Activated naive CD8-positive, alpha-beta T cell treated with anti-CD3 and anti-CD28 coated beads, Interleukin-2, amount 10 ng/mL, durations not matched to agents 7 days and 5 days (primary cell): ENCODE measurements around the gene MYEOV. TPM values are rescaled to one million over a fixed set of nuclear protein-coding genes. Genes with fewer than 3 reads are reported as not detected.

ENCODE experiments used
- ATAC-seq: fragments of 150-1000 bp; cut with Tn5 transposase; one replicate; pipeline ENCODE4 v1.10.0; 2021; ENCODE audit warnings: low read depth, moderate library complexity
- POLR2A ChIA-PET: fragments of 350-600 bp; sonication (Branson Sonifier 250); formaldehyde crosslinking; loops from one replicate; lab custom pipeline; 2021; ENCODE audit warnings: antibody characterized with exemption; lab: Charles Lee
- DNase-seq: peaks from one replicate; pipeline ENCODE4 v3.0.0; 2021
- H3K27ac Mint-ChIP-seq: one replicate; pipeline ENCODE4 v1.8.0; 2022; ENCODE audit warnings: mild to moderate bottlenecking, mixed read lengths
- H3K27me3 Mint-ChIP-seq: one replicate; pipeline ENCODE4 v1.8.0; 2022; ENCODE audit warnings: mild to moderate bottlenecking, moderate library complexity, mixed read lengths
- H3K36me3 Mint-ChIP-seq: one replicate; pipeline ENCODE4 v1.8.0; 2021; ENCODE audit warnings: mild to moderate bottlenecking, mixed read lengths
- H3K4me1 Mint-ChIP-seq: one replicate; pipeline ENCODE4 v1.8.0; 2021; ENCODE audit warnings: mixed read lengths
- H3K4me3 Mint-ChIP-seq: one replicate; pipeline ENCODE4 v1.8.0; 2022; ENCODE audit warnings: mild to moderate bottlenecking, moderate library complexity, mixed read lengths
- H3K9me3 Mint-ChIP-seq: one replicate; pipeline ENCODE4 v1.8.0; 2021; ENCODE audit warnings: mixed read lengths
- total RNA-seq, 2 experiments: library from RNA; stranded (reverse); gene quantifications; one replicate each; pipeline ENCODE4 v1.2.3, GENCODE V29; 2021

MYEOV gene
- total RNA-seq, 2 experiments from 2014 or later: not detected

GRCh38 chr11:69257838-69258658 lies 35.9 kb upstream of the MYEOV start:
- DNase-seq (no peak), ATAC-seq (no peak)
- Mint-ChIP-seq H3K4me3 (no peak overlapping the region), H3K4me1 (no peaks in the 10 kb centered on the region), H3K9me3 (peaks cover 20% of the 10 kb centered on the region), H3K27ac (no peak overlapping the region), H3K36me3 (no peaks in the 10 kb centered on the region), H3K27me3 (peaks cover 6% of the 10 kb centered on the region)
- POLR2A ChIA-PET: no interaction called here

DNA sequence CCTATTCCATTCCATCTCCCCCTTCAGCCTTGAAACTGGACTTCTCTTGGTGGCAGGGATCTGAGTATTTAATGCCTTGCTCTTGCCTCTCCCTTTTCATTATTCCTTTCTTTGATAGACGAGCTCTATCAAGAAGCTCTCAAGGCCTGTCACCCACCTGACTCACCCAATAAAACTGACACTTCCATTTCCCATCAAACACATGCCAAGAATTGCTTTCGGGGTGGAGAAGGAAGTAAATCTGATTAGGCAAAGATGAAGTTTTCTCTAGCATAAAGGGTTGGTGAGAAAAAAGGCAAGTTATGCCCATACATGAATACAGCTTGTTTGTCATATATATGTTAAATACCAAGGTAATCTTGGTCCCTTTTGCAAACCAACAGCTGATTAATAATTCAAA lies 34.9 kb upstream of the MYEOV start:
- Mint-ChIP-seq H3K27me3 (peaks cover 6% of the 10 kb centered on the region), H3K4me3 (no peak overlapping the region), H3K4me1 (no peaks in the 10 kb centered on the region), H3K36me3 (no peaks in the 10 kb centered on the region), H3K9me3 (peaks cover 19% of the 10 kb centered on the region), H3K27ac (no peak overlapping the region)
- POLR2A ChIA-PET: no interaction called here
- ATAC-seq (no peak), DNase-seq (no peak)

- H3K36me3 Mint-ChIP-seq: no peaks in the 10 kb centered on the region
- POLR2A ChIA-PET: no interaction called here
- no peak for ATAC-seq
These were observed 33.3 kb upstream of the MYEOV start for GRCh38 chr11:69260622-69261021.

DNA sequence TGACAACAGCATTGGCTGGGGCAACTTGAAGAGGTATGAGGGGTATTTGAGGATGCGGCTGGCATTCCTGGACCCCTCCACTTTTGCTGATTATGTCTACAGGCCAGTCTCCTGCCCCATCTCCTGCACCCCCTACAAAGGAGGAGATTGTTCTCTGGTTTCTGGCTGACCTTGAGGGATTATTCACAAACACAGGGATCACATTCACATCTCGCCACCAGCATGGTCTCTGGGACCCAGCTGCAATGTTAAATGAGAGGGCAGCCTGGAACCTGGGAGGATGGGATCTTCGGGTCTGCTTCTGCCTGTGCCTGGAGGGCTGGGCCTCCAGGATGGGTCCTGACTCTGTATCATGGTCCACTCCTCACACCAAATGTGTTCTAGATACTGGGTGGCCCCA lies 32.8 kb upstream of the MYEOV start:
- H3K36me3 Mint-ChIP-seq: no peaks in the 10 kb centered on the region
- no peak overlapping the region for H3K27ac Mint-ChIP-seq
- no peaks in the 10 kb centered on the region for H3K4me1 Mint-ChIP-seq
- DNase-seq (no peak), ATAC-seq (no peak)
- peaks cover 7% of the 10 kb centered on the region for H3K9me3 Mint-ChIP-seq
- peaks cover 5% of the 10 kb centered on the region for H3K27me3 Mint-ChIP-seq
- H3K4me3 Mint-ChIP-seq: no peak overlapping the region
- POLR2A ChIA-PET: no interaction called here

More at GRCh38 chr11:69260622-69261021, 33.3 kb upstream of the MYEOV start:
- peaks cover 5% of the 10 kb centered on the region for H3K27me3 Mint-ChIP-seq
- no peak for DNase-seq
- no peak overlapping the region for H3K27ac Mint-ChIP-seq
- no peak overlapping the region for H3K4me3 Mint-ChIP-seq
- H3K4me1 Mint-ChIP-seq: no peaks in the 10 kb centered on the region
- H3K9me3 Mint-ChIP-seq: peaks cover 11% of the 10 kb centered on the region

DNA sequence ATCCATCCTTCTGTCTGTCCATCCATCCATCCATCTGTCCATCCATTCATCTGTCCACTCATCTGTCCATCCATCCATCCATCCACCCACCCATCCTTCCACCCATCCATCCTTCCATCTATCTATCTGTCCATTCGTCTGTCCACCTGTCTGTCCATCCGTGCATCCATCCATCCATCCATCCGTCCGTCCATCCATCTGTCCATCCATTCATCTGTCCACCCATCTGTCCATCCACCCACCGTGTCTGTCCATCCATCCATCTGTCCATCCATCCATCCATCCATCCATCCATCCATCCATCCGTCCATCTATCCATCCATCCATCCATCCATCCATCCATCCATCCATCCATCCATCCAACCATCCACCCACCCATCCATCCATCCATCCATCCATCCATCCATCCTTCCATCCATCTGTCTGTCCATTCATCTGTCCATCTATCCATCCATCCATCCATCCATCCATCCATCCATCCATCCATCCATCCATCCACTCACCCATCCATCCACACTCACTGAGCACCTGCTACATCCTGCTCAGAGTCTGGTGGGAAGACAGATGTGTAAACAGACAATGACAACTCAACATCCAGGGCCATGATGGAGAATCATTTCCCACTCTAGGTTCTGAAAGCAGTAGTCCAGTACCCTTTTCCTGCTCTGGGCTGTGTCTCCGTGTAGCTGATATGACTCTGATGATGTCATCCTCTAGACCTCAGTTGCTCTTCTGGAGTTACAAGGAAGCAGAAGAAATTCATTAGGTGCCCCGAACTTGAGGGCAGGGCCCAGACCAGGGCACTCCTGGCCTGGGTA lies 30.8 kb upstream of the MYEOV start:
- Mint-ChIP-seq H3K27me3 (peaks cover 5% of the 10 kb centered on the region), H3K27ac (no peak overlapping the region), H3K4me3 (no peak overlapping the region), H3K9me3 (peaks cover 7% of the 10 kb centered on the region), H3K4me1 (no peaks in the 10 kb centered on the region), H3K36me3 (no peaks in the 10 kb centered on the region)
- ATAC-seq (no peak), DNase-seq (no peak)
- POLR2A ChIA-PET: no interaction called here

- H3K4me3 Mint-ChIP-seq: no peak overlapping the region
- POLR2A ChIA-PET: no interaction called here
- H3K27ac Mint-ChIP-seq: no peak overlapping the region
- peaks cover 5% of the 10 kb centered on the region for H3K27me3 Mint-ChIP-seq
- peaks cover 7% of the 10 kb centered on the region for H3K9me3 Mint-ChIP-seq
- no peaks in the 10 kb centered on the region for H3K4me1 Mint-ChIP-seq
- H3K36me3 Mint-ChIP-seq: no peaks in the 10 kb centered on the region
- no peak for ATAC-seq
- DNase-seq: no peak
These were observed 30.3 kb upstream of the MYEOV start for GRCh38 chr11:69263736-69264052.

- peaks cover 5% of the 10 kb centered on the region for H3K9me3 Mint-ChIP-seq
- no peaks in the 10 kb centered on the region for H3K27me3 Mint-ChIP-seq
- ATAC-seq (no peak), DNase-seq (no peak)
- POLR2A ChIA-PET: interaction anchor here (0.6 kb wide), 1 partner anchor 174 kb away, joined by 3 read pairs; no protein-coding TSS in a partner anchor
- H3K4me1 Mint-ChIP-seq: no peaks in the 10 kb centered on the region
- no peak overlapping the region for H3K27ac Mint-ChIP-seq
- no peaks in the 10 kb centered on the region for H3K36me3 Mint-ChIP-seq
- H3K4me3 Mint-ChIP-seq: no peak overlapping the region
These were observed 29.5 kb upstream of the MYEOV start for GRCh38 chr11:69264486-69264885.

DNA sequence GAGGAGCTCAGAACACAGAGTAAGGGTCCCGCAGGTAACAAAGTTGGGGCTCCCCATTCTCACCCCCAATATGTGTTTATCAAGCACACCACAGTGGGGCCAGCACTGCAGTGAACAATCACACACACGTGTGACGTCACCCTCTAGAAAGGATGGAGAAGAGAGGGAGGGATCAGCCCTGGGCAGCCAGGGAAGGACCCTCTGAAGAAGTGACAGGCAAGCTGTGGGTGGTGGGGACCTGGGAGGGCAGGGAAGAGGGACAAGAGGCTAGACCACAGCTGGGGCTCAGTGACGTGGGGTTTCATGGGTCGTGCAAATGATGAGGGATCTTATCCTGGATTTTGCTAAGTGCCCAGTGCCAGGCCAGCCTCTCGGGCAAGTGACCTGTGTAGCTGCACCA lies 28.7 kb upstream of the MYEOV start:
- no peak overlapping the region for H3K27ac Mint-ChIP-seq
- H3K9me3 Mint-ChIP-seq: peaks cover 5% of the 10 kb centered on the region
- POLR2A ChIA-PET: interaction anchor here (0.6 kb wide), 1 partner anchor 175 kb away, joined by 3 read pairs; no protein-coding TSS in a partner anchor
- ATAC-seq: no peak
- H3K4me3 Mint-ChIP-seq: no peak overlapping the region
- no peaks in the 10 kb centered on the region for H3K36me3 Mint-ChIP-seq
- no peaks in the 10 kb centered on the region for H3K27me3 Mint-ChIP-seq
- no peak for DNase-seq
- no peaks in the 10 kb centered on the region for H3K4me1 Mint-ChIP-seq

GRCh38 chr11:69265911-69266510 lies 27.9 kb upstream of the MYEOV start:
- POLR2A ChIA-PET: no interaction called here
- Mint-ChIP-seq H3K36me3 (no peaks in the 10 kb centered on the region), H3K4me3 (no peak overlapping the region), H3K4me1 (no peaks in the 10 kb centered on the region), H3K9me3 (peaks cover 5% of the 10 kb centered on the region), H3K27ac (no peak overlapping the region), H3K27me3 (no peaks in the 10 kb centered on the region)
- DNase-seq: no peak
- no peak for ATAC-seq

- Mint-ChIP-seq H3K4me1 (no peaks in the 10 kb centered on the region), H3K9me3 (peaks cover 7% of the 10 kb centered on the region), H3K36me3 (no peaks in the 10 kb centered on the region), H3K4me3 (no peak overlapping the region), H3K27me3 (no peaks in the 10 kb centered on the region), H3K27ac (no peak overlapping the region)
- ATAC-seq (no peak), DNase-seq (no peak)
- POLR2A ChIA-PET: no interaction called here
These were observed 26.6 kb upstream of the MYEOV start for GRCh38 chr11:69267395-69267805.

- Mint-ChIP-seq H3K36me3 (no peaks in the 10 kb centered on the region), H3K4me1 (no peaks in the 10 kb centered on the region), H3K27me3 (no peaks in the 10 kb centered on the region), H3K9me3 (peaks cover 1% of the 10 kb centered on the region), H3K27ac (no peak overlapping the region), H3K4me3 (no peak overlapping the region)
- POLR2A ChIA-PET: no interaction called here
- DNase-seq (no peak), ATAC-seq (no peak)
These were observed 25.0 kb upstream of the MYEOV start for GRCh38 chr11:69268911-69269310.

GRCh38 chr11:69269388-69269787 lies 24.6 kb upstream of the MYEOV start:
- Mint-ChIP-seq H3K36me3 (no peaks in the 10 kb centered on the region), H3K4me1 (no peaks in the 10 kb centered on the region), H3K9me3 (peaks cover 1% of the 10 kb centered on the region), H3K27ac (no peak overlapping the region), H3K27me3 (no peaks in the 10 kb centered on the region), H3K4me3 (no peak overlapping the region)
- POLR2A ChIA-PET: no interaction called here
- ATAC-seq (no peak), DNase-seq (no peak)

GRCh38 chr11:69269926-69270697 lies 23.8 kb upstream of the MYEOV start:
- no peaks in the 10 kb centered on the region for H3K4me1 Mint-ChIP-seq
- POLR2A ChIA-PET: no interaction called here
- ATAC-seq (no peak), DNase-seq (no peak)
- no peaks in the 10 kb centered on the region for H3K27me3 Mint-ChIP-seq
- H3K4me3 Mint-ChIP-seq: no peak overlapping the region
- no peak overlapping the region for H3K27ac Mint-ChIP-seq
- H3K36me3 Mint-ChIP-seq: no peaks in the 10 kb centered on the region
- peaks cover 1% of the 10 kb centered on the region for H3K9me3 Mint-ChIP-seq
